SU-DHL-6 (cell line): ENCODE data around the gene SNRPB2.

Experiments
- H2AFZ ChIP-seq: fragments of 200-600 bp; sonication (generic); 2 replicates; pipeline ENCODE4 v1.6.1; 2014; ENCODE audit warnings: low read depth, mild to moderate bottlenecking, moderate library complexity, mixed read lengths, antibody characterized with exemption, low read length; ENCODE audit not compliant: severe bottlenecking
- H3F3A ChIP-seq: fragments of 200-600 bp; shearing (Covaris generic); 2 replicates; pipeline ENCODE4 v1.6.0; 2016; ENCODE audit warnings: antibody characterized with exemption, mild to moderate bottlenecking; ENCODE audit not compliant: insufficient read depth
- H3K27ac ChIP-seq: fragments of 200-600 bp; sonication (generic); 2 replicates; pipeline ENCODE4 v1.5.1; 2016; ENCODE audit warnings: low read depth, mild to moderate bottlenecking, low read length, moderate library complexity, mixed read lengths
- H3K27me3 ChIP-seq: fragments of 200-600 bp; sonication (generic), shearing (Covaris generic); 2 replicates; pipeline ENCODE4 v1.6.0; 2014; ENCODE audit warnings: mild to moderate bottlenecking, low read length
- H3K36me3 ChIP-seq: fragments of 200-600 bp; sonication (generic); 2 replicates; pipeline ENCODE4 v1.6.1; 2014; ENCODE audit warnings: mild to moderate bottlenecking, low read length, mixed read lengths
- H3K4me2 ChIP-seq: fragments of 300-600, 200-600 bp; shearing (Covaris generic), sonication (generic); 2 replicates; pipeline ENCODE4 v1.6.0; 2014; ENCODE audit warnings: low read length, low read depth, mild to moderate bottlenecking; ENCODE audit not compliant: poor library complexity, severe bottlenecking
- H3K4me3 ChIP-seq: fragments of 200-600 bp; sonication (generic); 2 replicates; pipeline ENCODE4 v1.5.1; 2014; ENCODE audit warnings: antibody characterized with exemption, low read length, mild to moderate bottlenecking, mixed read lengths; ENCODE audit not compliant: insufficient read depth, poor library complexity, severe bottlenecking
- H3K79me2 ChIP-seq: fragments of 200-600 bp; sonication (generic); 2 replicates; pipeline ENCODE4 v1.6.1; 2014; ENCODE audit warnings: mild to moderate bottlenecking, low read length, moderate library complexity; ENCODE audit not compliant: insufficient read depth
- H3K9ac ChIP-seq: fragments of 200-600 bp; sonication (generic); 2 replicates; pipeline ENCODE4 v1.7.0; 2014; ENCODE audit warnings: mild to moderate bottlenecking, low read length
- H3K9me2 ChIP-seq: fragments of 200-600 bp; sonication (generic); replicated peaks from 2 replicates; pipeline ENCODE4 v1.6.1; 2014; ENCODE audit warnings: low read length; ENCODE audit not compliant: insufficient read depth
- H3K9me3 ChIP-seq: fragments of 200-600 bp; sonication (generic); 2 replicates; pipeline ENCODE4 v1.6.1; 2014; ENCODE audit warnings: low read length, mixed read lengths; ENCODE audit not compliant: insufficient read depth
- H4K20me1 ChIP-seq: fragments of 200-600 bp; sonication (generic); 2 replicates; pipeline ENCODE4 v1.6.1; 2014; ENCODE audit warnings: low read depth, mild to moderate bottlenecking, antibody characterized with exemption, low read length, moderate library complexity, mixed read lengths
- CTCF ChIP-seq: fragments of 200-600 bp; sonication (generic); IDR thresholded peaks from one replicate; pipeline ENCODE4 v1.5.1; 2017; ENCODE audit warnings: antibody characterized with exemption, mild to moderate bottlenecking, low read length, moderate library complexity; ENCODE audit not compliant: insufficient read depth, poor library complexity, severe bottlenecking
- EZH2phosphoT487 ChIP-seq: fragments of 200-600 bp; sonication (generic), shearing (Covaris generic); conservative IDR thresholded peaks from 2 replicates; pipeline ENCODE4 v1.6.1; 2018; ENCODE audit warnings: mild to moderate bottlenecking, antibody characterized with exemption, low read length, moderate library complexity, mixed read lengths

The SNRPB2 gene

GRCh38 chr20:16749573-16749972, 19.7 kb downstream of the SNRPB2 start:
- Histone ChIP-seq H3K4me2 (no peak overlapping the region), H3K36me3 (no peaks in the 10 kb centered on the region), H2AFZ (no peak overlapping the region), H3K9me2 (no peaks in the 10 kb centered on the region), H4K20me1 (no peaks in the 10 kb centered on the region), H3K4me3 (no peak overlapping the region), H3F3A (no peaks in the 10 kb centered on the region), H3K9me3 (no peaks in the 10 kb centered on the region), H3K27ac (no peak overlapping the region), H3K27me3 (no peaks in the 10 kb centered on the region), H3K9ac (no peak overlapping the region), H3K79me2 (no peaks in the 10 kb centered on the region)
- TF ChIP-seq EZH2phosphoT487 (no peak), CTCF (no peak)

- no peaks in the 10 kb centered on the region for H4K20me1 ChIP-seq
- H3K4me3 ChIP-seq: no peak overlapping the region
- no peak overlapping the region for H2AFZ ChIP-seq
- no peak overlapping the region for H3K27ac ChIP-seq
- H3K4me2 ChIP-seq: no peak overlapping the region
- H3K79me2 ChIP-seq: no peaks in the 10 kb centered on the region
- H3K27me3 ChIP-seq: no peaks in the 10 kb centered on the region
- H3K9me2 ChIP-seq: no peaks in the 10 kb centered on the region
- peaks cover 7% of the 10 kb centered on the region; the same call in 1 of the 2 replicates for H3K9me3 ChIP-seq
- no peaks in the 10 kb centered on the region for H3K36me3 ChIP-seq
- no peak for TF ChIP-seq EZH2phosphoT487
- no peak for TF ChIP-seq CTCF
- no peaks in the 10 kb centered on the region for H3F3A ChIP-seq
- no peak overlapping the region for H3K9ac ChIP-seq
These were observed 22.3 kb downstream of the SNRPB2 start for GRCh38 chr20:16752082-16752481.

DNA sequence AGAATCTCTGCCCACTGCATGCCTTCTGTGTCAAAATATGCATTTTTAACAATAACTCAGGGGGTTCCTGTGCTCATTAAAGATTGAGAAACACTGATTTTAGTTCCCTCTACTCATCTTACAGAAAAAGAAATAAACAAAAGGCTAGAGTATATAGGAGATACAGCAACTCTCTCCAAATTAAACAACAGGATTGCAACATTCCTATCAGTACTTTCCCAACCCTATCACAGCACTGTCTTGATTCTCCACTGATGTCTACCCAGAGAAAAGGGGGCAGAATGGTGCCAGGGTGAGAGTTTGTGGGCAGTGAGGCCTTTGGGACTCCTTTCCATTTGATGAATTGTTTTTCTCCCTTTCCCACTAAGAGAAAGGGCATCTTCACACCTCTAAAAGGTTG, 23.1 kb downstream of the SNRPB2 start:
- H3K9me3 ChIP-seq: peaks cover 7% of the 10 kb centered on the region; the same call in 1 of the 2 replicates
- H2AFZ ChIP-seq: no peak overlapping the region
- no peak overlapping the region for H3K27ac ChIP-seq
- H3K4me2 ChIP-seq: no peak overlapping the region
- no peak overlapping the region for H3K4me3 ChIP-seq
- no peaks in the 10 kb centered on the region for H3K27me3 ChIP-seq
- no peaks in the 10 kb centered on the region for H3K79me2 ChIP-seq
- no peaks in the 10 kb centered on the region for H3K36me3 ChIP-seq
- no peaks in the 10 kb centered on the region for H4K20me1 ChIP-seq
- TF ChIP-seq EZH2phosphoT487 (no peak), CTCF (no peak)
- no peaks in the 10 kb centered on the region for H3K9me2 ChIP-seq
- no peak overlapping the region for H3K9ac ChIP-seq
- H3F3A ChIP-seq: no peaks in the 10 kb centered on the region
